ENCODE data around the gene CERS5. TPM values are rescaled to one million over a fixed set of nuclear protein-coding genes. Genes with fewer than 3 reads are reported as not detected.

The CERS5 gene
- polyA plus RNA-seq, 3 donors: 30.6 to 44.4 (median 38.7) TPM

- Mint-ChIP-seq H3K4me1 (peaks cover 1% of the 10 kb centered on the region), H3K36me3 (peaks cover 16 to 32% of the 10 kb centered on the region in 2 donors), H3K27ac (no peak overlapping the region), H3K9me3 (no peaks in the 10 kb centered on the region), H3K27me3 (ENCODE audit: low read depth in 3 of 3) (peaks cover 0 to 1% (median 0%) of the 10 kb centered on the region in 3 donors), H3K4me3 (no peak overlapping the region)
- TF ChIP-seq CTCF (IDR thresholded peaks at IDR 0.05): no peak
- WGBS (ENCODE audit: insufficient coverage): no CpG with 5 or more reads among the region's 4 CpGs
- H3K4me2 ChIP-seq (replicated peaks; ENCODE audit: extremely low read depth, low read length, poor library complexity, severe bottlenecking): no peak overlapping the region
- H2AFZ ChIP-seq (ENCODE audit: insufficient read depth, low read depth, low read length, poor library complexity, severe bottlenecking): no peak overlapping the region
- H4K20me1 ChIP-seq (ENCODE audit: insufficient read depth, low read length): peaks cover 29% of the 10 kb centered on the region
- no peak overlapping the region for H3K9ac ChIP-seq (ENCODE audit: insufficient read depth, low read length, poor library complexity, severe bottlenecking)
- H3K27me3 ChIP-seq (ENCODE audit: control insufficient read depth in 2 of 2, insufficient read depth in 2 of 2, low read length in 2 of 2): no peaks in the 10 kb centered on the region
- intact Hi-C loops (cut with micrococcal nuclease): no loop called here
- H3K36me3 ChIP-seq (replicated peaks in 1 of 2; ENCODE audit: control insufficient read depth in 1 of 2, insufficient read depth in 2 of 2, low read length in 2 of 2): peaks cover 13 to 23% of the 10 kb centered on the region in 2 donors
- H3K9me3 ChIP-seq (replicated peaks in 1 of 2; ENCODE audit: control insufficient read depth in 1 of 2, insufficient read depth in 1 of 2, low read length in 2 of 2): no peaks in the 10 kb centered on the region
- H3K79me2 ChIP-seq (ENCODE audit: insufficient read depth, low read length): peaks cover 29% of the 10 kb centered on the region
- no peak overlapping the region for H3K27ac ChIP-seq (ENCODE audit: low read depth in 1 of 2, low read length in 2 of 2)
- DNase-seq: no peak
- no peaks in the 10 kb centered on the region for H3K4me1 ChIP-seq (ENCODE audit: control insufficient read depth in 1 of 2, insufficient read depth in 2 of 2, low read length in 2 of 2)
- no peak overlapping the region for H3K4me3 ChIP-seq (replicated peaks in 1 of 3; ENCODE audit: low read depth in 2 of 3, low read length in 3 of 3)
Measured at GRCh38 chr12:50147281-50147680, 19.9 kb downstream of the CERS5 start.

- Histone ChIP-seq H2AFZ (ENCODE audit: insufficient read depth, low read depth, low read length, poor library complexity, severe bottlenecking) (no peak overlapping the region), H3K27me3 (ENCODE audit: control insufficient read depth in 2 of 2, insufficient read depth in 2 of 2, low read length in 2 of 2) (no peaks in the 10 kb centered on the region), H4K20me1 (ENCODE audit: insufficient read depth, low read length) (peaks cover 13% of the 10 kb centered on the region), H3K9me3 (replicated peaks in 1 of 2; ENCODE audit: control insufficient read depth in 1 of 2, insufficient read depth in 1 of 2, low read length in 2 of 2) (no peaks in the 10 kb centered on the region), H3K4me2 (replicated peaks; ENCODE audit: extremely low read depth, low read length, poor library complexity, severe bottlenecking) (no peak overlapping the region), H3K79me2 (ENCODE audit: insufficient read depth, low read length) (peaks cover 14% of the 10 kb centered on the region), H3K4me1 (ENCODE audit: control insufficient read depth in 1 of 2, insufficient read depth in 2 of 2, low read length in 2 of 2) (no peaks in the 10 kb centered on the region), H3K27ac (ENCODE audit: low read depth in 1 of 2, low read length in 2 of 2) (no peak overlapping the region), H3K36me3 (replicated peaks in 1 of 2; ENCODE audit: control insufficient read depth in 1 of 2, insufficient read depth in 2 of 2, low read length in 2 of 2) (peaks cover 27 to 41% of the 10 kb centered on the region in 2 donors), H3K4me3 (replicated peaks in 1 of 3; ENCODE audit: low read depth in 2 of 3, low read length in 3 of 3) (no peak overlapping the region), H3K9ac (ENCODE audit: insufficient read depth, low read length, poor library complexity, severe bottlenecking) (no peak overlapping the region)
- H3K4me3 Mint-ChIP-seq: no peak overlapping the region
- TF ChIP-seq CTCF (IDR thresholded peaks at IDR 0.05): no peak
- H3K36me3 Mint-ChIP-seq: peaks cover 26 to 50% of the 10 kb centered on the region in 2 donors
- H3K9me3 Mint-ChIP-seq: no peaks in the 10 kb centered on the region
- no peak overlapping the region for H3K27ac Mint-ChIP-seq
- no peaks in the 10 kb centered on the region for H3K4me1 Mint-ChIP-seq
- no peak for DNase-seq
- WGBS (ENCODE audit: insufficient coverage): no CpG with 5 or more reads among the region's 2 CpGs
- peaks cover 0 to 1% (median 0%) of the 10 kb centered on the region in 3 donors for H3K27me3 Mint-ChIP-seq (ENCODE audit: low read depth in 3 of 3)
- intact Hi-C loops (cut with micrococcal nuclease): no loop called here
Measured at GRCh38 chr12:50145439-50145838, 21.7 kb downstream of the CERS5 start.
